Measurements from ENCODE around the gene C1QB.
"Not testable (repeated sequence)": the region's sequence is repeated elsewhere in the genome, so short reads cannot be mapped to it uniquely, and the experiment has no call there.

Gene C1QB

DNA sequence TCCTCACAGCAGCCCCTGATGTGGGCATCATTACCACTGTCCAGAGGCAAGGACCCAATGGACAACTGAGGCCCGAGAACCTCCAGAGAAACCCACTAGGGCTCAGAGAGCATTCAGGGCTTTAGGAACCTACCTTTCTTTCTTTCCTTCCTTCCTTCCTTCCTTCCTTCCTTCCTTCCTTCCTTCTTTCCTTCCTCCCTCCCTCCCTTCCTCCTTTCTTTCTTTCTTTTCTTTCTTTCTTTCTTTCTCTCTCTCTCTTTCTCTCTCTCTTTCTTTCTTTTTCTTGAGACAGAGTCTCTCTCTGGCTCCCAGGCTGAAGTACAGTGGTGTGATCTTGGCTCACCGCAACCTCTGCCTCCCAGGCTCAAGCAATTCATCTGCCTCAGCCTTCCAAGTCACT is 15.8 kb downstream of the C1QB start:
- DNase-seq: not testable (repeated sequence)

DNA sequence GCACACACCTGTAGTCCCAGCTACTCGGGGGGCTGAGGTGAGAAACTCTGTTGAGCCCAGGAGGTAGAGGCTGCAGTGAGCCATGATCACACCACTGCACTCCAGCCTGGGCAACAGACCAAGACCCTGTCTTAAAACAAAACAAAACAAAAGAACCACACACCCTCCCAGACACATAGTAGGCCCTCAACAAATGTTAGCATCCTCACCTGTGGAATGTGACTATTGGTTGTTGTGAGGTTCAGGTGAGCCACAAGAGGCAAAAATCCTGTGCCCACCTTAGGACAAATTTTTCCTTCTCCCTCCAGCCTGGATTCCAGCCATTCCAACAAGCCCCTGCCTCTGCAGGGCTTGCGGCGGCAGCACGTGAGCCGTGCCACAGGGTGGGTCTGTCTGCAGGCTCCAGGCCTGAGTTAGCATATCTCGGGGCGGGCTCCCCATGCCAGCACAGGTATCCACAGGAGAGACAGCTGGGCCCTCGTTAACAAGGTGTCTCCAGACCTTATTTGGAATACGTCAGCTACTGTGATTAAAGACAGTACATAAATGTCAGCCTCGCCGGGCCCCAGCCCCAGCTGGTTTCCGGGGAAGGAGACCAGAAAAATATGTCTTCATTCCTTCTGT is 17.4 kb downstream of the C1QB start:
- no peak for DNase-seq

DNA sequence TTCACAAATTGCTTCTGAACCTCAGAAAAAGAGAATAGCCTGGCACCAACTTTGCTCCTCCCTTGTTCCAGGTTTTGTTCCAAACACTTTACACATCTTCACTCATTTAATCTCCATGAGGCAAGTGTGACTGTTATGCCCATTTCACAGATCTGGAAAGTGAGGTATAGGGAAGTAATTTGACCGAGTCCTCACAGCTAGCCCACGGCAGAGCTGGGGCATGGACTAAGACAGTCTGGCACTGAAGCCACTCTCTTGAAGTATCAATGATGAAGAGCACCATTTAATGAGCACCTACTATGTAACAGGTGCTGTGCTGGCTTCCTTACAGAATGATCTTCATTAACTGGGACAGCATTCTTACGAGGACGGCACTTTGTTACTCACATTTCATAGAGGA is 19.0 kb downstream of the C1QB start:
- DNase-seq: no peak

DNA sequence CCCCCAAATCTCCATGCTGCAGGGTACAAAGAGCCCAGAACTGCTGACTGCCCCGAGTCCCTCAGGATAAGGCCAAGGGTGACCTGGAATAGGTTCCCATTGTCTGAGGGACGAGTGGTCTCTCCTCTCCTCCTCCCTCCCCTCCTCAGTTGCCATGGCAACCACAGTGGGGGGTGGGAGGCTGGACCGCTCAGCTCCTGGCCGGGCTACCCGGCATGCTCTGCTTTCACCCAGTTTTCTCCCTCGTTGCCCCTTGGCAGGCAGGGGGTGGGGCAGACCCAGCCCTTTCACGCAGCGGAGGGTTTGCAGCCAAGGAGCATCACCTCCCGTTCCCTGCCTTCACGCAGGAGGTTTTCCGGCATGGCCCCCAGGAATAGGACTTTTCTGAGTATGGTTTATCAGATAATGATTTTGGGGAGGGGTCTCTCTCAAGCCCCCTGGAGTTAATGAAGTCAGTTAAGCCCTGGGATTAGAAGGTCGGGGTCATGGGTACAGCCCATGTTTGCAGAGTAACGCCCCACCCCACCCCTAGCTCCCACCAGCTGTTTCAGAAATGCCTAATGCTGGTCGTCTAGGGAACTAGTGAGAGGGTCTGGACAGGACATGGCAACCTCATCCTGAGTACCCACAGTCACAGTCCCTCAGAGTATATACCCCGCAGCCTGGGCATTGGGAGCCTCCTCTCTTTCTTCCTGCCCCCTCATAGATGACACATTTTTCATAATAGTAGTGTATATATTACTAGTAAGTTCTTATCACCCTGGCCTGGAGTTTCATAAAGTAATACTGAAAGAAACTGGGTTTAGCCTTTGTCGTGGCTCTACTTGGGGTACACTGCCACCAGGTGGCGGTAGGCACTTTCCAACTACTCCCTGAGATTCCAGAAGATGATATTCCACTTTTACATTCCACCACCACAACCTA is 20.7 kb downstream of the C1QB start:
- no peak for DNase-seq

DNA sequence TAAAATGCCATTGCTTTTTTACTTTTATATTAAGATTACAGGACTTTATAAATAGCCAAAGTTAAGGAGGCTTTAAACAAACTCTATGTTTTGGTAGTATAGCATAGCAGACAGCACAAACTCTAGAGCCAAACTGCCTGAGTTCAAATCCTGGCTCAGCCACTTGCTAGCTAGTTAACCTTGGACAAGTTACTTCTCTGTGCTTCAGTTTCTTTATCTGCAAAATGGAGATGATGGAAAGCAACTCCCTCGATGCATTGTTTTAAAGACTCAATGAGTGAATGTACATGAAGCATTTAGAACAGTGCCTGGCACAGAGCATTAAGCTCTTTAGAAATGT is 21.3 kb downstream of the C1QB start:
- no peak for DNase-seq

DNA sequence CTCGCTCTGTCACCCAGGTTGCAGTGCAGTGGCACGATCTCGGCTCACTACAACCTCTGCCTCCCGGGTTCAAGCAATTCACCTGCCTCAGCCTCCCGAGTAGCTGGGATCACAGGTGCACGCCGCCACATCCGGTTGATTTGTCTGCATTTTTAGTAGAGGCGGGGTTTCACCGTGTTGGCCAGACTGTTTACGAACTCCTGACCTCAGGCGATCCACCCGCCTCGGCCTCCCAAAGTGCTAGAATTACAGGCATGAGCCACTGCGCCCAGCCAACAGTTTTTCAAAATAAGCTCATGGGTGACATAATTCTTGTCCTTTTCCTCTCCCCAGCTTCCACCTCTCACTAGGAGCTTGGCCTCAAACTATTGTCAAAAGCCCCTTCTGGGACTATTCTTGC is 23.1 kb downstream of the C1QB start:
- not testable (repeated sequence) for DNase-seq

DNA sequence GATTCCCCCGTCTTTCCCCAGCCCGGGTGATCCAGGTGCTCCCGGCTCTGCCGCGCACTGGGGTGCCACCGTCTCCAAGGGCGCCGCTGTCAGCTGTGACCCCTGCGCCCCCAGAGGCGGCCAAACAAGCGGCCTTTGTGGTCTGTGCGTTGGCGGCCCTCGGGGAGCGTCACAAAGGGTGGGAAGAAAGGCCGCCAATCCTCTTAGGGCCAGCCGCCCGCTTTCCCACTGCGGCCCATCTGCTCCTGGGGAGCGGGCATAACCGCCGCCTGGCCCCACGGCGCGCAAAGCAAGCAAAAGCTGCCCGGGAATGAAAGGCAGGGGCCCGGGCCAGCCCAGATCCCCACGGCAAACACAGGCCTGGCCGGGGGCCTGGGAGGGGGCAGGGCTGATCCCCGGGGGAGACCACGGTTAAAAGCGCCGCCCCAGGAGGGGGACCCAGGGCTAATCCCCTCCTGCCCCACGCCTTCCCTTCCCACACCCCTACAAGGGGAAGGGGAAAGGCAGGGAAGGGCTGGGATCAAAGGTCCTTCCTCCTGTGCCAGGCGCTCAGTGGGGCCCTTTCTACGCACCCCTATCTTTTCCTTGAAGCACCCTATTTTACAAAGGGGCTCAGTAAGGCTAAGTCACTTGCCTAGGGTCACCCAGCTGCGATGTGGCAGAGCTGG is 24.0 kb downstream of the C1QB start:
- DNase-seq: no peak

DNA sequence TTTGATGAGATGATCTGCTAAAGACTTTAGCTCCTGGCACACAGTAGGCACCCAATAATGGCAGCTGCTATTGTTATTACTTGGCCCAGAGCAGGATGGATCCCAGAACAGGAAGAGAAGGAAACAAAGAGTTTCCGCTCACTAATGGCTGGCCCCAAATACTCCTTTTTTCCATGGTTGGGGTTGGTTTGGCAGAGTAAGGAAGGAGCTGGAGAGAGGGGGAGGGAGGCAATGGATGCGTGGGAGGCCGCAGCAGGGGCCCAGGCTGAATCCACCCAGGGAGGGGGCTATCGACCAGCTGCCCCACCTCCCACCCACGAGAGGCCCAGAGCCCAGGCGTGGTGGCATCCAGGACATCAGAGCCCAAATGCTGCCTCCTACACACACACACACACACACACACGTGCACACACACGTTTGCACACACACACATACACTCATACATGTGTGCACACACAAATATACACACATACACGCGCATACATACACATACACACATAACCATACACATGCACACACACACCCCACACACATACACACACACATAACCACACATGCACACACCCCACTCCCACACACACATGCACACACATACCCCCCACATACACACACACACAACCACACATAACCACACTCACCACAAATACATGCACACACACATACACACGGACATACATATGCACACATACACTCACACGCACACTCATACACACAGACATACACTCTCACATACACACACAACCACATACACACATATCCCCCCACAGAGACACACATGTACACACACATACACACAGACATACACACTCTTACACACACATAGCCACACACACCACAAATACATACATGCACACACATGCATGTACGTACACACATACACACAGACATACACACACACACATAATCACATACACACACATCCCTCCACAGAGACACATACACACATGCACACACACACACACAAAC is 25.2 kb downstream of the C1QB start:
- DNase-seq: no peak

DNA sequence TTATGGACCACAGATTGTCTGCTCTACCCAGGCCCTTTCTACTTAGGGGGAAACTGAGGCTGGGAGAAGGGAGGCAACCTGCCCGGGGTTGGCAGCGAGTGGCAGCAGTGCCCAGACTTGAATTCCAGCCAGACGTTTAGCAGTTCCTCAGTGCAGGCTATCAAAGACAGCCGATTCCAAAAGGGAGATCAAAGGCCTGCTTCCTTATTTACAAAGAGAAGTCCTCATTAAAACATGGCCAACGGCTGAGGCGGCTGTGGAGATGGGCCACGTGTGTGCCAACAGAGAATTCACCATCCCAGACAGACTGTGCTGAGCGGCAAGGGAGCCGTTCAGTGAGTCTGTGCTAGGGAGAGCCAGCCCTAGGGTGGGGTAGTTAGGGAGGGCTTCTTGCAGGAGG is 27.7 kb downstream of the C1QB start:
- DNase-seq: no peak

DNA sequence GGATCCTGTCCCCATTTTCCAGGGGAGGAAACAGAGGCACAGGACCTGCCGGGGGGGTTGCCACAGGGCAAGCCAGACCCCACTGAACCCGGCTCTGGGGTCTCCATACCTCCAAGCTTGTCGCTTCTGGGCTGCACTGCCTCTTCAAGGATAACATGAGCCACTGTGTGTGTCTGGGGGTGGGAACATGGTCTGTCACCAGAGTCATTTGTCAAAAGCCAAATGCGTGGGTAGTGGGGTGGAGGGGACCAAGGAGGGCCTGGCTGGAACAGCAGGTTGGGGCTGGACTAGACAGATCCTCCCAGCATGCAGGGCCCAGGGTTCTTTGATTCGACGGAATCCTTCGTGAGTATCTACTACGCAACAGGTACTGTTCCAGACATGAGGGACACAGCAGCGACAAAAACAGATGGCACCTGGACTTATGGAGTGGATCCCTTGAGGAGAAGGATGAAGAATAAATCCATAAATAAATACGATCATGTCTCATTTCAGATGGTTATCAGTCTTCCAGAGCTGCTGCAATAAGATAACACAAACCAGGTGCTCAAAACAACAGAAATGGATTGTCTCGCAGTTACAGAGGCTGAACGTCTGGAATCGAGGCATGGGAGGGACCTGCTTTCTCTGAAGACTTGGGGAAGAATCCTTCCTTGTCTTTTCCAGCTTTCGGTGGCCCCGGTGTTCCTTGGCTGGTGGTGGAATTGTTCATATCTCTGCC is 28.7 kb downstream of the C1QB start:
- DNase-seq: no peak

DNA sequence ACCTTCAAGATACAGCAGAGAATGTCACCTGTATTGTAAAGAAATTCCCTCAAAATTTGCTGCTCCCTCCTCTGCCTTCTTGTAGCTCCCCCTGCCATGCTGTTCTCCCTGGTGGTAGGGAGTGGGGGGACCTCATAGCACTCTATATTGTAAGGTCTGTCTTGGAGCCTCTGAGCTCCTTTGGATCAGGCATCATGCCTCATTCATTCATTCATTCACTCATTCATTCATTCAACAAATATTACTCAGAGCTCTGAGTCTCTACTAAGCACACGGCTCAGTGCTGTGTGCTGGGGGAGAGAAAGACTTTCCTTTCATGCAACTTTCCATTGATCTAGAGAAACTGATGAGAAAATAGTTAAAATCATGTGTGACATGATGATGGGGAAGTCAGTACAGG is 30.5 kb downstream of the C1QB start:
- DNase-seq: no peak

DNA sequence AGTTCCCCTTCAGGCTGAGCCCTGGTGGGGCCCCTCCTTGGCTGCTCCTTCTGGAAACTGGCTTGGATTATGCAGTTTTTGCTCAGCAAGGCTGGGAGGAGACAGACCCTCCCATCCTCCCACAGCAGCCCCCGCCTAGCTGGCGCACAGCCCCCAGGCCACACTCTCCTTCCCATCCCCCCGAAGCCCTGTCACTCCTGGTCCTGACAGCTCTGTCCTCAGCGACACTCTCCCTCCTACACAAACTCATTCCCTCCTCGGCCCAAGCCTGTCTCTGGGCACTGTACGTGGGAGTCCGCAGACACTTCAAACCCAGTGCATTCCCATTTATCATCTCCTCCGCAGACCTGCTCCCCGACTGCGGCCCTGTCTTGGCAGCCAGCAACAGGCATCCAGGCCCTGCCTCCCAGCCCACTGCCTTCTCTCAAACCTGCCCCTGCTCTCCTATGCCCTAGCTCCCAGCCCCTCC is 32.6 kb downstream of the C1QB start:
- DNase-seq: no peak

DNA sequence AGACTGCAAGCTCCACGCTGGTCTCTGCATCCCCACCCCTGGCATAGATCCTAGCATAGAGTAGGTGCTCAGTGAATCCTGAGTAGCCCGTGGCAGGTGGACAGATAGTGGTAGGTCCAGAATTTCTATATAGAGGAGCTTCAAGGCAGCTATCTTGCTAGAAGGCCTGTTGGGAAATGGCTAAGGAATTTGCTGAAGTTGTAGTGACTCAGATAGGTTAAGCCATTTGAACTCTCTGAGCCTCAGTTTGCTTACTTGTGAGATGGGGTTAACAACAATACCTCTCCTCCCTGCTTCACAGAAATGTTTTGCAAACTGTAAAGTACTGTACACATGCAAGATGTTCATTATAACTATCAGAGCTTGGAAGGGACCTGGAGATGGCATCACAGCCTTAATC is 34.2 kb downstream of the C1QB start:
- DNase-seq: no peak

DNA sequence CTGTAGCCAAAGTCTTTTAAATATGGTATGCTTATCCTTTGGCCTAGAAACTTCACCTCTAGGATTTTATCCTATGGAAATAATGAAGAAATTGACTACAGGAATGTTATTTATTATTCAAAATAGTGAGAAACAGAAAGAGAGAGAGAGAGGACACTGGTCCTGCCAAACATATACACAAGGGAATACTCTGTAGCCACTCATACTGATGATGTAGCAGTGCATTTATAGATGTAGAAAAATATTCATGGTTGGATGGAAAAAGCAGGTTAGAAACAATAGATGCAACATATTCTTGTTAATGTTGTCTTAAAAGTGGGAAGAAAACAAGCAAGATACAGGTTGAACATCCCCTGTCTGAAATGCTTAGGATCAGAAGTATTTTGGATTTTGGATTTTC is 35.4 kb downstream of the C1QB start:
- no peak for DNase-seq

DNA sequence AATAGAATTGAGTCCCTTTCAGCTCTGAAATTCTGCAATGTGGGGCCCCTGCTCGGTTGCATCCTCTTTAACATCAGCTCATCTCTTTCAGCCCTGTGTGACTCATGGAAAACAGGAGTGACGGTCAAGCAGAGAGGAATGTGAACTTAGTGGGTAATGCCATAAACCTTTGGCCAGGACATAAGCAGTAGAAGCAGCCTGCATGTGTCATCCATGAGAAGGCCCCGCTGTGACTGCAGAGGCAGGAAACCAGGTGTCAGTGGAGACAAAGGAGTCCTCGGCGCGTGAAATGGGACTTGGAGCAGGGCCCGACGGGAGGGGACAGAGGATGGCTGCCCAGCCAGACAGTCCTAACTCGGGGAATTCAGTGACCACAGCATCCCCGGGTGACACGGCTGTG is 36.5 kb downstream of the C1QB start:
- DNase-seq: no peak

DNA sequence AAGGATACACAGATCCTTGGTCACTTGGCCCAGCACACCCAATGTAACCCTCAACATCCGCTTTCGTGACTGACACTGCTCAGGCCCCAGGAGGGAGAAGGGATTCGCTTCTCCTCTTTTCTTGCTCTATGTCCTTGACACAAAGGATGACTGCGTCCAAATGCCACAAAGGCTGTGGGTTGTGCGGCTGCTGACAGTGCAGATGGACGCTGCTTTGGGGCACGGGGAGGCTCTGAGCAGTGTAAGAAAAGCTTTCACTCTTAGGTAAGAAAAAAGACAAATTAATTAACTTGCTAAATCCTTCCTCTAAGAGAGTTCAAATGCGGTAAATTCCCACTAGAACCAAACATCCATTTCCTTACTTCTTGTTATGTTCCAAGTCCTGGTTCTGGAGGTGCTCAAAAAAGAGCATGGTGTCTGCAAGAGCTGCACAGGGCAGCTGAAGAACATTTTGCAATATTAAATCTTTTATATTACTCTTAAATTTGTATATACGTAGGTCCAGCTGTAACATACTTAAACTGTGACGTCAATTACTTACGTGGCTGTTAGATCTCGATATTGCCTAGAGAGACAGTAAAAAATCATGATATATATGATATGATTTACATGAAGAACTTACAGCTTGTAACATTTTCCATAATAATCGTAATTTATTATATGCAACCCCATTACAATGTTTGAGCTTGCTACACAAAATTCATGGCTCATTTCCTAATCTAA is 38.2 kb downstream of the C1QB start:
- no peak for DNase-seq

DNA sequence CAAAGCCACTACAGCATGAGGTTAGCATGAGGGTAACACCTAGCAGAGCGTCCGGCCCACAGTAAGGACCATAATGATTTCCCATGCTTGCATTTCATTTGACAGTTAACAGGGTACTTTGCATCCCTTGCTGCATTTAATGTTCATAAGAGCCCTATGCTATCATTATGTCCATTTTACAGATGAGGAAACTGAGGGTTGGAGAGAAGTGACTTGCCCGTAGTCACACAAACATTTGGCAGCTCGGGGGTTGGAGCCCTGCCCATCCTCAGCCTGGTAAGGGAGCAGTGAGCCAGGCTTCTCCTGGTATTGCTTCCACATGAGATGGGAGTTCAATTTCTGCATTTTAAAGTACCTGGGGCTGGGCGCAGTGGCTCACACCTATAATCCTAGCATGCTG is 41.1 kb downstream of the C1QB start:
- no peak for DNase-seq

DNA sequence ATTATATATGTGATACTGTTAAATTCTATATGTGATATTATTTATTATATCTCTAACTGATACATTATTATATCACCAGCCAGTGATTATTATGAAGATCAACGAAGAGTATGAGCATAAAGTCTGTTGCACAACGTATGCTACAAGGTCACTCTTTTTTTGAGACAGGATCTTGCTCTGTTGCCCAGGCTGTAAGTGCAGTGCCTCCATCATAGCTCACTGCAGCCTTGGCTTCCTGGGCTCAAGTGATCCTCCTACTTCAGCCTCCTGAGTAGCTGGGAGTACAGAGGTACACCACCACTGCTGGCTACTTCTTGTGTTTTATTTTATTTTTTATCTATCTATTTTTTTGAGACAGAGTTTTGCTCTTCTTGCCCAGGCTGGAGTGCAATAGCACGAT is 43.6 kb downstream of the C1QB start:
- DNase-seq: no peak

DNA sequence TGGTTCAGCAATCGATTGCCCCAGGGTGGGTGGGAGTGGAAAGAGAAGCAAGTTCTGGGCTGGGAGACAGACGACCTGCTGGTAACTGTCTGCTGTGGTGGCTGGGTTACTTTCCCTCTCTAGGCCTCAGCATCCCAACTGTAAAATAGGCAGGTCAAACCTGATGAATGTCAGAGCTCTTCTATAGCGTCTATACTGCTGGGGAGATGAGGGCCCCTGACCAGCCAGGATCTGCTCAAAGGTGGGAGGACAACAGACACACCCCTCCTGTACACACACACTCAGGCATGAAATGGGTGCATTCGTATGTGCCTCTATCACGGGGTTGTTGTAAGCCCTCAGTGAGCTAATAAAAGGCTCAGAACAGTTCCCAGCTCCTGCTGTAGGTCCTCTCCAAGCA is 44.9 kb downstream of the C1QB start:
- no peak for DNase-seq

DNA sequence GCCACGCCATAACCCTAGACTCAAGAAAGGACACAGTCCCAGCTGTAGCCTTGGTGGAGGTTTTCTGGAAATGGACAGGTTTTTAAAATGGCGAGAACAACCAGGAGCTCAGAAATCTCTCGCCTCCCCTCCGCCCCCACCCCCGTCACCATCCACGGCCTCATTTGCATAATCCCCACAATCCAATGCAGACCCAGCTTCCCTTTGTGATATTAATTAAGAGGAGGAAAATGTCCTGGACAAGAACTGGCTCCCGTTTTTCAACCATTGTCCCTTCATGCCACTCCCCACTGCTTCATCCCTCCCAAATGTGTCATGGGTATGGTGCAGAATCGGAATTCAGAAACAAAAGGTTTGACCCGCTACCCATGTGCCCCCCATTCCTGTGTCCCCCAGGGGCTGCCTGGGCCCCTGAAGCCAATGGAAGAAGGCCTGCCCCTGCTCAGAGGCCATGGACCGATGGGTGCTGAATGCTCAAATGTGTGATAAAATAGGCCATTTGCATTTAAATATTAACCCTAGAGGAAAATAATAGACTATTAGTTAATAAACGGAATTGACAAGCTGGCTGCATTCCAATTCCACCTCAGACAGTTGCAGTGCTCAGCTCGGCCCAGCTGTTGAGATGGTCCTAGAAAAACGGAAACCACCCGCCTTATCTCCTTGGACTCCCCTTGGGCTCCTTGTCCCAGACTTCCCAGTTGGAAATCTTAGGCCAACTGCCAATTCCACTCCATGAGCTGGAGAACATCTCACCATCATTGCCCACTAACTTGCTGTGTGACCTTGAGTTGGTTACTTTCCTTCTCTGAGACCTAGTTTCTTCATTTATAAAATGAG is 46.9 kb downstream of the C1QB start:
- no peak for DNase-seq
